Loucy (cell line): Measurements from ENCODE around the gene SRBD1.

ENCODE experiments used
- H2AFZ ChIP-seq: fragments of 200-600 bp; sonication (generic); 2 replicates; pipeline ENCODE4 v1.6.0; 2016; ENCODE audit warnings: antibody characterized with exemption, mild to moderate bottlenecking, low read length, moderate library complexity
- H3F3A ChIP-seq: fragments of 200-600 bp; 2 replicates; pipeline ENCODE4 v1.6.0; 2016; ENCODE audit warnings: antibody characterized with exemption, low read depth, mild to moderate bottlenecking
- H3K27me3 ChIP-seq: fragments of 200-600 bp; sonication (generic); 2 replicates; pipeline ENCODE4 v1.6.1; 2014; ENCODE audit warnings: low read length, mild to moderate bottlenecking; ENCODE audit not compliant: insufficient read depth, poor library complexity, severe bottlenecking
- H3K36me3 ChIP-seq: fragments of 200-600 bp; sonication (generic); 2 replicates; pipeline ENCODE4 v1.6.1; 2016; ENCODE audit warnings: low read length; ENCODE audit not compliant: insufficient read depth
- H3K4me1 ChIP-seq: fragments of 200-600 bp; sonication (generic); 2 replicates; pipeline ENCODE4 v1.5.1; 2014; ENCODE audit warnings: low read length, mild to moderate bottlenecking; ENCODE audit not compliant: insufficient read depth, poor library complexity, severe bottlenecking
- H3K4me2 ChIP-seq: fragments of 200-600 bp; sonication (generic); 2 replicates; pipeline ENCODE4 v1.6.0; 2014; ENCODE audit warnings: antibody characterized with exemption, low read length, low read depth, mild to moderate bottlenecking; ENCODE audit not compliant: poor library complexity, severe bottlenecking
- H3K4me3 ChIP-seq: fragments of 200-600 bp; sonication (generic); 2 replicates; pipeline ENCODE4 v1.5.1; 2014; ENCODE audit warnings: low read length, mild to moderate bottlenecking, mixed read lengths; ENCODE audit not compliant: poor library complexity, severe bottlenecking
- H3K79me2 ChIP-seq: fragments of 200-600 bp; sonication (generic); 2 replicates; pipeline ENCODE4 v1.6.1; 2014; ENCODE audit warnings: low read length; ENCODE audit not compliant: insufficient read depth
- H3K9ac ChIP-seq: fragments of 200-600 bp; sonication (generic); 2 replicates; pipeline ENCODE4 v1.6.0; 2014; ENCODE audit warnings: mild to moderate bottlenecking, low read depth, low read length, moderate library complexity; ENCODE audit not compliant: poor library complexity, severe bottlenecking
- H3K9me2 ChIP-seq: fragments of 200-600 bp; sonication (generic); replicated peaks from 2 replicates; pipeline ENCODE4 v1.6.1; 2016; ENCODE audit warnings: low read depth, low read length, mixed read lengths
- H3K9me3 ChIP-seq: fragments of 200-600 bp; sonication (generic); 2 replicates; pipeline ENCODE4 v1.6.1; 2014; ENCODE audit warnings: mild to moderate bottlenecking, antibody characterized with exemption, low read length, low read depth; ENCODE audit not compliant: insufficient read depth
- H4K20me1 ChIP-seq: fragments of 200-600 bp; sonication (generic); 2 replicates; pipeline ENCODE4 v1.6.0; 2014; ENCODE audit warnings: antibody characterized with exemption, low read length, mild to moderate bottlenecking; ENCODE audit not compliant: insufficient read depth, poor library complexity, severe bottlenecking
- EZH2phosphoT487 ChIP-seq: fragments of 200-600 bp; IDR thresholded peaks from 2 replicates; pipeline ENCODE4 v1.6.1; 2018; ENCODE audit warnings: antibody characterized with exemption, mild to moderate bottlenecking, moderate library complexity, borderline replicate concordance
- TF ChIP-seq, protein P1 (sequence below): fragments of 200-600 bp; sonication (generic); conservative IDR thresholded peaks from 2 replicates; pipeline ENCODE4 v1.5.1; 2014; ENCODE audit warnings: mild to moderate bottlenecking, antibody characterized with exemption, low read length

Gene SRBD1

DNA sequence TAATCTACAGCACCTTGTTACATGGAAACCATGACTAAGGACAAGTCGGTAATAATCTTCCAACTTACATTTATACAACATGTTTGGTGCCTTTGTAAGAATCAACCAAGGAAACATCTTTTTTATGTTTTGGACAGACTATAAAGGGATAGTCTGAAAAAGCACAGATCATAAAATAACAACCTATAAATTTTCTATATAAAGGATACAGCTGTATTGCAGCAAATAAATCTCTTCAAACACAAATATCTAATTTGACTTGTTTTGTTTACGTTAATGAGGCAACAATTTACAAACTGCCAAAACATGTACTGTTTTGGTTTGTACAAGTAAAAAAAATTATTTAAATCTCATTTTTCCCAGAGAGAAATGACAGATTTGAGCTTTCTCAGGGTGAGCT lies 92.5 kb downstream of the SRBD1 start:
- H3K79me2 ChIP-seq = peaks cover 35% of the 10 kb centered on the region
- no peaks in the 10 kb centered on the region for H3K9me3 ChIP-seq
- TF ChIP-seq, protein P1, sequence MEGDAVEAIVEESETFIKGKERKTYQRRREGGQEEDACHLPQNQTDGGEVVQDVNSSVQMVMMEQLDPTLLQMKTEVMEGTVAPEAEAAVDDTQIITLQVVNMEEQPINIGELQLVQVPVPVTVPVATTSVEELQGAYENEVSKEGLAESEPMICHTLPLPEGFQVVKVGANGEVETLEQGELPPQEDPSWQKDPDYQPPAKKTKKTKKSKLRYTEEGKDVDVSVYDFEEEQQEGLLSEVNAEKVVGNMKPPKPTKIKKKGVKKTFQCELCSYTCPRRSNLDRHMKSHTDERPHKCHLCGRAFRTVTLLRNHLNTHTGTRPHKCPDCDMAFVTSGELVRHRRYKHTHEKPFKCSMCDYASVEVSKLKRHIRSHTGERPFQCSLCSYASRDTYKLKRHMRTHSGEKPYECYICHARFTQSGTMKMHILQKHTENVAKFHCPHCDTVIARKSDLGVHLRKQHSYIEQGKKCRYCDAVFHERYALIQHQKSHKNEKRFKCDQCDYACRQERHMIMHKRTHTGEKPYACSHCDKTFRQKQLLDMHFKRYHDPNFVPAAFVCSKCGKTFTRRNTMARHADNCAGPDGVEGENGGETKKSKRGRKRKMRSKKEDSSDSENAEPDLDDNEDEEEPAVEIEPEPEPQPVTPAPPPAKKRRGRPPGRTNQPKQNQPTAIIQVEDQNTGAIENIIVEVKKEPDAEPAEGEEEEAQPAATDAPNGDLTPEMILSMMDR = no peak
- TF ChIP-seq EZH2phosphoT487 = no peak
- no peaks in the 10 kb centered on the region for H3F3A ChIP-seq
- H3K9me2 ChIP-seq = no peaks in the 10 kb centered on the region
- no peak overlapping the region for H2AFZ ChIP-seq
- H3K4me3 ChIP-seq = no peak overlapping the region
- no peak overlapping the region for H3K4me2 ChIP-seq
- no peaks in the 10 kb centered on the region for H4K20me1 ChIP-seq
- peaks cover 21% of the 10 kb centered on the region for H3K4me1 ChIP-seq
- no peaks in the 10 kb centered on the region for H3K27me3 ChIP-seq
- no peak overlapping the region for H3K9ac ChIP-seq
- no peaks in the 10 kb centered on the region; the same call in 1 of the 2 replicates for H3K36me3 ChIP-seq

DNA sequence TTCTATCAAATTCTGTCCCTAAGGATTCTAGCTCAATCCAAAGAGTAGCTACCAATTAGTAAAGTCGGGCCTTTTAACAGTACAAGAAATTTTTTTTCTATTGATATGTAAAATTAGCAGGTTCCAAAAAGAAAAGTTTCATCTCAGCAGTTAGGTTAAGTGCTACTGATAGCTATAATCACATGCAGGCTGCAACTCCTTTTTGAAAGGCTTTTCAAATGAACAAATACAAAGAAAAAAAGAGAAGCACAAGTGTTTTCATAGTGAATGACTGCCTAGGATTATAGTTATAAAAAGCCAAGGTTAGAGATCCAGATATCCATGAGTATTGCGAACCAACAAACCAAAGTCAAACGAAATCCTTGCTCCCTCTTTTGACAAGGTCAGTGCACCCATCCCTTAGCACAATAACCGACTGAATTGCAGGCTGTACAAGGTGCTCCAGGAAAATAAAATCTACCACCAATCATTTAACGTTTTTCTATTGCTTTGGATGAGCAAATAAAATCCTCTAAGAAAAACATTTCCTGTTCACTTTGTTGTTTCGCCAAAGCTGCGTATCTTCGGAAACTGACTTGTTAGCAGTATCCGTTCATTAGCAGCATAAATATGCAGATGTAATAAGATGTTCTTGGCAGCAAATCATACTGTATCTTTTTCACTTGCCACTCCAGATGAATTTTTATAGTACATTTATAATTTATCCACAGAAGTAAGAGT lies 100.2 kb downstream of the SRBD1 start:
- Histone ChIP-seq H3K9me3 (no peaks in the 10 kb centered on the region), H3K79me2 (peaks cover 15% of the 10 kb centered on the region; the same call in 1 of the 2 replicates), H3K4me2 (no peak overlapping the region), H3F3A (no peaks in the 10 kb centered on the region), H3K9me2 (no peaks in the 10 kb centered on the region), H3K27me3 (no peaks in the 10 kb centered on the region), H3K4me3 (no peak overlapping the region), H3K36me3 (peaks cover 11% of the 10 kb centered on the region; the same call in 1 of the 2 replicates), H4K20me1 (no peaks in the 10 kb centered on the region), H2AFZ (no peak overlapping the region), H3K9ac (no peak overlapping the region), H3K4me1 (peaks cover 5% of the 10 kb centered on the region)
- TF ChIP-seq, protein P1 = no peak
- no peak for TF ChIP-seq EZH2phosphoT487

DNA sequence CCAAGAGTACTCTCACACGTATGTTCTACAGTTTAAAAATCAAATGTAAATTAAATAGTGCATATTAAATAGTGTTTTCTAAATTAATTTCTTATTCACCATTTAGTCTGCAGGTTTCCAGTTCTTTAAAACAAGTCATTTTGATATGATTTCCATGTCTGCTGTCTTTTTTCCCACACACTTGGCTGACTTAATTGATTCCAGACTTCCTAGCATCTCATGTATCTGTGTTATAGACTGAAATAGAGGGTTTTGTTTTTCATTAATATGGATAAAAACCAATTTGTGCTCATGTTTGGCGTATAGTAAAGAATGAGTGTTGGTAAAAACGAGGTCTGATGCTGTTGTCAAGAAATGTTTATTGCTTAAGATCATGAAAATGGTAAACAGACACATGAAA lies 104.3 kb downstream of the SRBD1 start:
- H3K79me2 ChIP-seq = peaks cover 15% of the 10 kb centered on the region; the same call in 1 of the 2 replicates
- no peak overlapping the region for H3K9ac ChIP-seq
- no peak overlapping the region for H3K4me3 ChIP-seq
- H3K4me1 ChIP-seq = peaks cover 9% of the 10 kb centered on the region
- H3F3A ChIP-seq = no peaks in the 10 kb centered on the region
- no peak for TF ChIP-seq EZH2phosphoT487
- TF ChIP-seq, protein P1 = no peak
- H2AFZ ChIP-seq = no peak overlapping the region
- peaks cover 7% of the 10 kb centered on the region; the same call in 1 of the 2 replicates for H3K36me3 ChIP-seq
- no peaks in the 10 kb centered on the region for H4K20me1 ChIP-seq
- H3K4me2 ChIP-seq = no peak overlapping the region
- H3K27me3 ChIP-seq = no peaks in the 10 kb centered on the region
- no peaks in the 10 kb centered on the region for H3K9me2 ChIP-seq
- no peaks in the 10 kb centered on the region for H3K9me3 ChIP-seq
